GM12892 (cell line): ENCODE measurements around the gene ACTRT2.

ENCODE experiments used
- DNase-seq: peaks from one replicate; pipeline ENCODE4 v3.0.0; 2011; ENCODE audit not compliant: insufficient read length
- FAIRE-seq: peaks from 2 replicates; lab custom pipeline; 2011; peaks lifted over from hg19 to GRCh38; lab: Jason Lieb, UNC
- POLR2A ChIP-seq: IDR thresholded peaks from 2 replicates; pipeline ENCODE4 v1.6.1; 2011; ENCODE audit warnings: low read depth, low read length, control low read depth
- POLR2AphosphoS5 ChIP-seq: IDR thresholded peaks from 2 replicates; pipeline ENCODE4 v1.6.1; 2011; ENCODE audit warnings: low read depth, low read length, control low read depth
- TAF1 ChIP-seq: IDR thresholded peaks from 2 replicates; pipeline ENCODE4 v1.6.1; 2011; ENCODE audit warnings: low read depth, mild to moderate bottlenecking, control low read depth, low read length, borderline replicate concordance

Gene ACTRT2

GRCh38 chr1:3064296-3064850 is 43.1 kb downstream of the ACTRT2 start:
- TF ChIP-seq TAF1 (no peak), POLR2A (no peak), POLR2AphosphoS5 (no peak)
- no peak for FAIRE-seq
- DNase-seq, result no peak

DNA sequence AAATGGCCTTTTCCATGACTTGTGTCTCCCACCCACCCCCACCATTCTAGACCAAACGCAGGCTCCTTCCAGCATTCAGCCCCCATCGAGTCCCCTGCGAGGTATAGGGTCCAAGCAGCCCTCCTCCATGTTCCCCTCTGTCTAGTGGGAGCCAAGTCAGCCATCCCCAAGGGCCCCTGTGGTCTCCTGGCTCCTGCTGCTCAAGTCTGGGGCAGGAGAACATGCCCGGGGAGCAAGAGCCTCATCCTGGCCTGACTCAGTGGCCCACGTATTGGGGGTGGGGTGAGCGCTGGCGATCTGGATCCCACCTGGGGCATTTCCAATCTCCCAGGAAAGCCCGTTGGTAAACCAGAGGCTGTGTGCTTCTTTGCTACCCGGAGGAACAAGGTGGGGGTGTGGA is 43.6 kb downstream of the ACTRT2 start:
- TF ChIP-seq POLR2A, result no peak
- FAIRE-seq (no peak), DNase-seq (no peak)

GRCh38 chr1:3065396-3065795 is 44.1 kb downstream of the ACTRT2 start:
- no peak for TF ChIP-seq POLR2AphosphoS5
- no peak for TF ChIP-seq TAF1
- TF ChIP-seq POLR2A, result no peak

DNA sequence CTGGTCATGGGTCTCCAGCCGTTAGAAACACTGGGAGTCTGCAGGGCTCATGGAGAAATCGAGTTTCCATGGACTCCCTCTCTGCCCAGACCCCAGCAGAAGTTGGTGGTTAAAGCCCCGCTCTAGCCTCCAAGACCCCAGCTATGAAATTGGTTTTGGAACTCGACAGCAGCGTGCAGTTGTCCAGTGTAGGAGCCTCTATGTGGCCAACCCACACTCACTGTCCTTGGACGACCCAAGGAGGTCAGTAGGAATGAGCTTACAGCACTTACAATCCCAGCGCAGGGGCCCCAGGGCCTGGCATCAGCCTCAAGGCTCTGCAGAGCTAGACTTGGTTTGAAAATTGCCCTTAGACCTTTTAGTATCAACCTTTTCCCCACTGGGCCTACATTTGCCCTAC is 44.5 kb downstream of the ACTRT2 start:
- FAIRE-seq (no peak), DNase-seq (no peak)
- no peak for TF ChIP-seq POLR2AphosphoS5
- TF ChIP-seq TAF1, result no peak
- no peak for TF ChIP-seq POLR2A

More at GRCh38 chr1:3065396-3065795, 44.1 kb downstream of the ACTRT2 start:
- DNase-seq (no peak), FAIRE-seq (no peak)

DNA sequence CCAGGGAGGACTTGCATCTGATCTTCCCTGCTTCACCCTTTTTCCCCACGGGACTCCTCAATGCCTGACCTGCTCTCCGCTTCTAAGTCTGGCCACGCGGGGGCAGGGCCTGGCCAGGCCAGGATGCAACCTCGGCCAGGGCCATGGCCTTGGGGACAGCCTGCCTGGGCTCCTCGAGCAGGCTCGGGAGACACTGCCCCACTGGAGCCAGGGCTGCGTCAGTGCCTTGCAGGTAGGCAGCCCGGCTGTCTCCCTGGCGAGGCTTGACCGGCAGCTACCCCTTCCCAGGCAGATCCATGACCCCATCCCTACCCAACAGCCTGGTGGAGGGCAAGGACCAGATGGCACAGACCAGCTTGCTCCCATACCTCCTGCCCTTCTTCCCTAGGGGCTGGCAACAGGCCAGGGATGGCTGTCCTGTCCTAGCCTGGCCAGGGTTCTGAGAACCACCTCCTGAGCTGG is 45.0 kb downstream of the ACTRT2 start:
- DNase-seq (no peak), FAIRE-seq (no peak)
- TF ChIP-seq TAF1 (no peak), POLR2AphosphoS5 (no peak), POLR2A (no peak)

- DNase-seq (no peak), FAIRE-seq (no peak)
- TF ChIP-seq TAF1 (no peak), POLR2A (no peak), POLR2AphosphoS5 (no peak)
These were observed 45.6 kb downstream of the ACTRT2 start for GRCh38 chr1:3066826-3067225.

DNA sequence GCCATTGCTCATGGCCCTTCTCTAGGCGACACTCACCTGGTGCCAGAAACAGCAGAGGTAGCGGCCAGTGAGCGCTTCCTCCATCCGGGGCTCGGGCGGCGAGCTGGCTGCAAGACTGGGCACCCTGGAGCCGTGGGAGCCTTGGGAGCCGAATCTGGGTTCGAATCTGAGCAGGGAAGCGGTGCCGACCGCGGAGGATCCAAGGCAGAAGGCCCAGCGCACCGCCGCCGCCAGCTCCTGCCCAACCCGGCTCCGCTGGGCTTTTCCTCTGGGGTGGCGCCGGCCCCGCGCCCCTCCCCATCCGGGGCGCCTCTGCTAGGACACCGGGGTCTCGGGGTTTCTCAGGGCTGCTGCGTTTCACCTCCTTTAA is 46.0 kb downstream of the ACTRT2 start:
- no peak for FAIRE-seq
- TF ChIP-seq POLR2AphosphoS5, result no peak
- TF ChIP-seq TAF1, result no peak
- no peak for TF ChIP-seq POLR2A
- no peak for DNase-seq

- DNase-seq (no peak), FAIRE-seq (no peak)
- no peak for TF ChIP-seq TAF1
- TF ChIP-seq POLR2A, result no peak
- no peak for TF ChIP-seq POLR2AphosphoS5
These were observed 46.6 kb downstream of the ACTRT2 start for GRCh38 chr1:3067671-3068563.

DNA sequence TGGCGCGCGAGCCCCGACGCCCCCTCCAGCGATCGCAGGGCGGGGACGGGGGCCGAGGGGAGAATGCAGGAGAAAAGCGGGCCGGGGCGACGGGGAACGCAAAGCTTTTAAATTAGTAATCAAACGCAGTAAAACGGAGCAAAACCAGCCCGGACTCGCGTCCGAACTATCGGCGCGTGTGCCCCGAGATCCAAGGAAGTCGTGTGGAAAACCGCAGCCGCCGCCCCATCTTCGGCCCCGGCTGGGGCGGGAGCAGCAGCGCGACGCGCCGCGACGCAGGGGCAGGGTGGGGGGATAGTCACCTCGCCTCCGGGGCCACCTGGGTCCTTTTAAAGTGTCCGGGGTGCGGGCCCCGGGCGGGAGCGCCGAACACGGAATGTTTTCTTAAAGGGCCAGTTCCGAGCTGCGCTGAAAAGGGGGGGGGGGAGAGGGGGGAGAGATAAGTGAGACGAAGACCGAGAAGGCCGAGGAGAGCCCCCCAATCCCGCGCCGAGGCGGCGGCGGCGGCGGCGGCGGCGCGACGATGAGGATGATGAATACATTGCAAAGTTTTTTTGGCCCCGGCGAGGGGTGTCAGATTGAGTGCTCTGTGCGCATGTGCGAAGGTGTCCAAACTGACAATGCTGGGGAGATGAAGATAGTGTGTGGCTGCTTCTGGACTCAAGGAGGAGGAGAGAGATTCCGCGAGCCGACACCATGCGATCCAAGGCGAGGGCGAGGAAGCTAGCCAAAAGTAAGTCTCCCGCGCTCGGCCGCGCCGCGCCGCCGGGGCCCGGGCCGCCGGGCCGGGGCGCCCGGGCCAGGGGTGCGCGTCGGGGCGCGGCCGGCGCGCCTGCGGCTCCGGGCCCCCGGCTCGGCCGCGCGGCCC is 47.5 kb downstream of the ACTRT2 start, which contains the start of gene PRDM16:
PRDM16 (plus strand) TSS at position 640 of the 868 bp plus-strand sequence; CDS start at position 697, 57 bp downstream.
- FAIRE-seq (no peak), DNase-seq (no peak)

GRCh38 chr1:3069491-3070308 is 48.4 kb downstream of the ACTRT2 start:
- TF ChIP-seq POLR2AphosphoS5, result no peak
- no peak for FAIRE-seq

More for the DNA sequence above, 47.5 kb downstream of the ACTRT2 start, which contains the start of gene PRDM16:
- TF ChIP-seq POLR2A, result no peak
- no peak for TF ChIP-seq POLR2AphosphoS5
- no peak for TF ChIP-seq TAF1

More at GRCh38 chr1:3069491-3070308, 48.4 kb downstream of the ACTRT2 start:
- no peak for DNase-seq
